ENCODE measurements around the gene SERPINA3.
A peak's percentile ranks its signal among the peaks of the same experiment; 100 is the strongest.
"Not testable (repeated sequence)": the region's sequence is repeated elsewhere in the genome, so short reads cannot be mapped to it uniquely, and the experiment has no call there.

SERPINA3 gene

DNA sequence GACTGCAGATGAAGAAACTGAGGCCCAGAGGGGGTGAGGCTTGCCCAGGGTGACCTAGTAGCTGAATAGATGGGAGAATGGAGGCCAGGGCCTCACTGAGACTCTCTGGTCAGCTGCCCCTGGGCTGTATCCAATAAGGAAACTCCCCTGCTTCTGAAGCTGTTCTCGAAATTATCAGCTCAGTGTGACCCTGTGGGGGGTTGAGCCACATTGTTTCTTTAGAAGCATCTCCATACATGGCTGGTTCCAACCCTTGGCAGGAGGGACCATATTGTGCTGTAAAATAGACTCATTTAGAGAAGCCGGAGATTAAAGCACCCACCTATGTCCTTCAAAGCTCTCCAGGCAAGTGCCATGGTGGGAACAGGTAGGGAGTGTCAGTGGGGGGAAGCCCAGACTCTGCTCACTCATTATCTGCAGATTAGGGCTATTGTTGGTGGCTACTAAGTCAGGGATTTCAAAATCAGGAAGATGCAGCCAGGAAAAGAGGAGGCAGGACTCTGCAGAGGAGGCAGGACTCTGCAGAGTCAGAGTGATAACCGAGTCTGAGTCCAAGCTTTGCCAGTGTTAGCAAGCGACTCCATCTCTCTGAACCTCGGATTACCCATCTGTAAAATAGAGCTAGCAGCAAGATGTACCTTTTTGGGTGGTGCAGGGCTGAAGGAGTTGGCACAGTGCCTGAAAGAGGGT lies 27.5 kb upstream of the SERPINA3 start:
- no peak for DNase-seq (ENCODE audit: low spot score)

DNA sequence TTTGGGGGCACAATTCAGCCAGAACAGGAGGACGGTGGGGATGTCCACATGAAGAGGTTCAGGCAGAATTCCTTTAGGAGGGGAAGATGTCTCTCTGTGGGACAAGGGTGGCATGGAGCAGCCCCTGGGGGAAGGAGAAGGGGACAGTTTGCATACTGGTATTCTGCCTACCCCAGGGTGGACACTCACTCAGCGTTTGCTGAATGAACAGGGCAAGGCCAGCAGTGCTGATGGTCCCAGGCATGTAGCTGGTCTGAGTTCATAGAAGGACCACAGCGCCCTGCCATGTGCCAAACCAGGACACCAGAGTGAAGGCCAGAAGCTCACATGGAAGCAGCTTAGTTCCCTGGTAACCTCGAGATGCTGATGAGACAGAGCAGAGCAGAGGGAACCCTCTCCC lies 25.6 kb upstream of the SERPINA3 start:
- no peak for DNase-seq (ENCODE audit: low spot score)

DNA sequence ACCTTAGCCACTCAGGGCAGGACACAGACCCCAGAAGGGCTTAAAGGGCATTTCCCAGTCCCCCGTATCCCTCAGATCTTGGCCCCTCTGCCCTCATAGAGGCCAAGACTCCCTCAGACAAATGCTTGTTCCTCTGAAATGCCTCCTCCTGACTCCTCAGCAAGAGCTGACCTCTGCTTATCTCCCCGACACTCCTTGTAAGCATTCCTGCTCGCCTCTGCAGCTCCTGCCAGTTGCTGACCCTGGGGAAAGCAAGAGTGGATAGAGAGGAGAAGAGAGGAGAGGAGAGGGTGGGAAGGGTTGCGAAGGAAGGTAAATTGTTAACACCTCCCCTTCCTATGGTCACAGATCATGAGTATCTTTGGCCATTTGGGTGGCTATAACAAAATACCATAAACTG lies 23.9 kb upstream of the SERPINA3 start:
- no peak for DNase-seq (ENCODE audit: low spot score)

DNA sequence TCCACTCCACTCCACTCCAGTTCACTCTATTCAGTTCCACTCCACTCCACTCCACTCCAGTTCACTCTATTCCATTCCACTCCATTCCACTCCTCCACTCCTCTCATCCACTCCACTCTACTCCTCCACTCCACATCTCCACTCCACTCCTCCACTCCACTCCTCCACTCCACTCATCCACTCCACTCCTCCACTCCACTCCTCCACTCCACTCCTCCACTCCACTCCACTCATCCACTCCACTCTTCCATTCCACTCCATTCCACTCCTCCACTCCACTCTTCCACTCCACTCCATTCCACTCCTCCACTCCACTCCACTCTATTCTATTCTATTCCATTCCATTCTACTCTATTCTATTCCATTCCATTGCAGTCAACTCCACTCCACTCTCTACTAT lies 21.1 kb upstream of the SERPINA3 start:
- DNase-seq (ENCODE audit: low spot score), result no peak

DNA sequence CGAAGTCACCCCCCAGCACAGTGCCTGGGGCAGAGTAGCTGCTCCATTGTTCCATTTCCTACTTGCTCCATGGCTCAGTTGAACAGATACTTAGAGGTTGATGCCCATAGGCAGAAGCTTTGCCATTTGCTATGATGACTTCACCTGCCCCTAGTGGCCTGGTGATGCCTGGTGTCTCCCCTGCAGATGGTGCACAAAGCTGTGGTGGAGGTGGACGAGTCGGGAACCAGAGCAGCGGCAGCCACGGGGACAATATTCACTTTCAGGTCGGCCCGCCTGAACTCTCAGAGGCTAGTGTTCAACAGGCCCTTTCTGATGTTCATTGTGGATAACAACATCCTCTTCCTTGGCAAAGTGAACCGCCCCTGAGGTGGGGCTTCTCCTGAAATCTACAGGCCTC lies 20.3 kb upstream of the SERPINA3 start:
- DNase-seq (ENCODE audit: low spot score), result no peak

- DNase-seq (ENCODE audit: low spot score), result no peak
These were observed 19.7 kb upstream of the SERPINA3 start for GRCh38 chr14:94592457-94592856.

- DNase-seq (ENCODE audit: low spot score), result no peak
These were observed 18.8 kb upstream of the SERPINA3 start for GRCh38 chr14:94593376-94593748.

DNA sequence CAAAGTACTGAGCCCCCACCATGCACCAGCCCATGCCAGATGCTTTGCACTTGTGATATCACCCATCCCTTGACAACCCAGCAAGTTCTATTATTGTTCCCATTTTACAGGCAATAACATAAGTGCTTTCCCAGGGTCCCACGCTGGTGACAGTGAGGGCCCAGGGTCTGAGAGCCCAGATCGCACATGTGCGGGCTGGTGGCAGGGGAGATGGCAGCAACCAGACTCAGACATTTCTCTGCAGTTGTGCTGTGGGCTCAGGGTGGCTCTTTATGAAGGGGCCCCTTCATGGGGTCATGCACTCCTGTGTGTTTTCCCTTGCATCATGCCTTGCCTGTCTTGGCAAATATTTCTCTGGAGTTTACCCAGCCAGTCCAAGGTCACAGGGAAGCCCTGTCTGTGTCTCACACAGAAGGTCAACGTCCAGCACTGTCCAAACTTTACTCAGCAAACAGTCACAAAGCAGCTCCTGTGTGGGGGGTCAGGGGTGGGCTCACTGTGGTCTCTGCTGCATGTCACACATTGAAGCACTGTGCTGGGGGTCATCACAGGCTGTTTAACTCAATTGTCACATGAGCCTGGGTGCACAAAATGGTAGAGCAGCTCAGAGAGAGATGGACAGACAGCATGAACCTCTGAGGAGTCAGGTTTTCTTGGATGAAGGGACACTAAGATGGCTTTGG lies 18.3 kb upstream of the SERPINA3 start:
- DNase-seq (ENCODE audit: low spot score), result no peak

GRCh38 chr14:94594441-94594840 lies 17.8 kb upstream of the SERPINA3 start:
- no peak for DNase-seq (ENCODE audit: low spot score)

- no peak for DNase-seq (ENCODE audit: low spot score)
These were observed 16.3 kb upstream of the SERPINA3 start for GRCh38 chr14:94595912-94596311.

- DNase-seq (ENCODE audit: low spot score), result no peak
These were observed 15.8 kb upstream of the SERPINA3 start for GRCh38 chr14:94596361-94596760.

GRCh38 chr14:94597788-94598187 lies 14.4 kb upstream of the SERPINA3 start:
- no peak for DNase-seq (ENCODE audit: low spot score)

GRCh38 chr14:94598506-94598815 lies 13.7 kb upstream of the SERPINA3 start:
- no peak for DNase-seq (ENCODE audit: low spot score)

GRCh38 chr14:94598816-94599655 lies 13.2 kb upstream of the SERPINA3 start:
- peak; percentile 79 for DNase-seq (ENCODE audit: low spot score)

- no peak for DNase-seq (ENCODE audit: low spot score)
These were observed 12.6 kb upstream of the SERPINA3 start for GRCh38 chr14:94599656-94600004.

GRCh38 chr14:94600148-94600545 lies 12.0 kb upstream of the SERPINA3 start:
- no peak for DNase-seq (ENCODE audit: low spot score)

DNA sequence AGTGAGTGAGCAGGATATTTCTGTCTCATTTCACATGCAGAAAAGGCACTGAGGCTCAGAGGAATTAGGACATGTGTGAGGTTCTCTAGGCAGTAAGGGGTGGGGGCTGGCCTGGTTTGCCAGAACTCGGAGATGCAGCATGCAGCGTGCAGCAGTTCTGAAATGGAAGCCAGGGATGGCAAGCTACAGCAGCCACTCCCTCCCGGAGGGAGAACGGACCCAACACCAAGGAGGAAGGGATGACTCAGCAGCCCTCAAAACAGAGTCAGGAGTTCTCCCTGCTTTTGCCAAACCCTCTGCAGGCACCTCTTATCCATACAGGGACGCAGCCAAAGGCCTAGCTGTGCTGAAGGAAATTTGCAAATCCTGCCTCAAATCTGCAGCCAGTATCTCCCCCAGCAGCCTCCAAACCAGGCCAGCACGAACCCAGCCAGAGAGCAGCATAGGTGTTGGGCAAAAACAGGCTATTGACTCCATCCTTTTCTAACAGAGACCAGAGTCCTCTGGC lies 10.3 kb upstream of the SERPINA3 start:
- peak; percentile 80 for DNase-seq (ENCODE audit: low spot score)

DNA sequence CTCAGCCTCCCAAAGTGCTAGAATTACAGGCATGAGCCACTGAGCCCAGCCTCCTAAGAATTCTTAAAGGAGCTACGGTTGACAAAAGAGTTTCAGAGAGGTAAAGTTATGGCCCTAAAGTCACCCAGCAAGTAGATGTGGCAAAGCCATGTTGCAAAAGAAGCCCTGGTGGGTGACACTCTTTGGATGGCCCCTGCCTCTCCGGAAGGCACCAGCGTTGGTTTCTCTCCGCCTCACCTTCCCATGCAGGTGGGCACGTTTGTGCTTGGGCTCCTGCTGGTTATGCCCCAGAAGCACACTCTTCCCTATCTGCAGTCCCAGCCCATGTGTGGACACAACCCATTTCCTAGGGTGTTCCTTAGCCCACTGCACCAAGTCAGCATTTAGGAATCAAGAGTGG lies 9.5 kb upstream of the SERPINA3 start:
- DNase-seq (ENCODE audit: low spot score), result no peak

GRCh38 chr14:94605361-94605760 lies 6.8 kb upstream of the SERPINA3 start:
- DNase-seq (ENCODE audit: low spot score), result no peak

DNA sequence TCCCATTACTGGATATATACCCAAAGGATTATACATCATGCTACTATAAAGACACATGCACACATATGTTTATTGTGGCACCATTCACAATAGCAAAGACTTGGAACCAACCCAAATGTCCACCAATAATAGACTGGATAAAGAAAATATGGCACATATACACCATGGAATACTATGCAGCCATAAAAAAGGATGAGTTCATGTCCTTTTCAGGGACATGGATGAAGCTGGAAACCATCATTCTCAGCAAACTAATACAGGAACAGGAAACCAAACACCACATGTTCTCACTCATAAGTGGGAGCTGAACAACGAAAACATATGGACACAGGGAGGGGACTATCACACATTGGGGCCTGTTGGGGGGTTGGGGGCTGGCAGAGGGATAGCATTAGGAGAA lies 3.2 kb upstream of the SERPINA3 start:
- not testable (repeated sequence) for DNase-seq (ENCODE audit: low spot score)

- DNase-seq (ENCODE audit: low spot score), result no peak
These were observed 1.0 kb upstream of the SERPINA3 start for GRCh38 chr14:94611179-94611578.

- no peak for DNase-seq (ENCODE audit: low spot score)
These were observed 676 bp downstream of the SERPINA3 start for GRCh38 chr14:94612580-94613554.

Data from hepatic stellate cell (primary cell).